ENCODE measurements around the gene CEP350.

GRCh38 chr1:180154003-180154324, 199.4 kb downstream of the CEP350 start:
- TF ChIP-seq PHF8 (IDR thresholded peaks at IDR 0.05; ENCODE audit: borderline replicate concordance, low read depth), result no peak
- no peak for TF ChIP-seq CTCF (IDR thresholded peaks at IDR 0.05)
- no peak for TF ChIP-seq POLR2A (IDR thresholded peaks at IDR 0.05; ENCODE audit: low read length)
- TF ChIP-seq EP300 (IDR thresholded peaks at IDR 0.05), result no peak
- no peak for TF ChIP-seq ESRRA (IDR thresholded peaks at IDR 0.05; ENCODE audit: borderline replicate concordance, low read length)
- TF ChIP-seq KDM5A (IDR thresholded peaks at IDR 0.05), result no peak
- TF ChIP-seq HOXA7 (CRISPR knock-in tag; IDR thresholded peaks at IDR 0.05), result no peak
- no peak for TF ChIP-seq JUNB (IDR thresholded peaks at IDR 0.05)
- TF ChIP-seq POLR2AphosphoS2 (conservative IDR thresholded peaks at IDR 0.05; ENCODE audit: low read length), result no peak
- no peak for TF ChIP-seq RFX5 (IDR thresholded peaks at IDR 0.05)
- TF ChIP-seq MYC (IDR thresholded peaks at IDR 0.05; ENCODE audit: borderline replicate concordance, low read length), result no peak

Data from A549 (cell line).